HG03280 (cell line): ENCODE data around the gene DCHS2.
"Not testable (repeated sequence)": the region's sequence is repeated elsewhere in the genome, so short reads cannot be mapped to it uniquely, and the experiment has no call there.

Experiments used
- ATAC-seq: cut with Tn5 transposase; IDR thresholded peaks from one replicate; pipeline ENCODE4 v1.9.1; 2021; ENCODE audit warnings: mild to moderate bottlenecking, moderate library complexity; ENCODE audit not compliant: unreplicated experiment

DCHS2 gene

GRCh38 chr4:154230091-154230490 lies 261.5 kb downstream of the DCHS2 start:
- no peak for ATAC-seq

GRCh38 chr4:154222875-154223274 lies 268.7 kb downstream of the DCHS2 start:
- ATAC-seq, result no peak

DNA sequence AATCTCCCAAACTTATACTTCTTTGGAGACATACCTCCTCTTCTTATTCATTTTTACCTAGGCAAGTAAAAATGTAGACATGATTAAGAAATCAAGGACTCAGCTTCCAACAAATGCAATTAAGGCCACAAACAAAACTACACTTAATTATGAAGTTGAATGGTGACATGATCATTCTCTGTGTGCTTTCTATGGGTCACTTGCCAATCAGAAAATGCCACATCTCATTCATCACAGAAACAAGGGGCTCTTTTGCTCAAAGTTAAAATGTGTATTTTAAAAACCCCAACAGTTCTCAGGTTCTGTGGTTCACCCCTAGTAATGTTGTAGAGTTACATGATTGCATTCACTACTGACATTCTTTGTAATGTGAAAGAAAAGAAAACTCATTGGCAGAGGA lies 273.5 kb downstream of the DCHS2 start:
- ATAC-seq, result no peak

DNA sequence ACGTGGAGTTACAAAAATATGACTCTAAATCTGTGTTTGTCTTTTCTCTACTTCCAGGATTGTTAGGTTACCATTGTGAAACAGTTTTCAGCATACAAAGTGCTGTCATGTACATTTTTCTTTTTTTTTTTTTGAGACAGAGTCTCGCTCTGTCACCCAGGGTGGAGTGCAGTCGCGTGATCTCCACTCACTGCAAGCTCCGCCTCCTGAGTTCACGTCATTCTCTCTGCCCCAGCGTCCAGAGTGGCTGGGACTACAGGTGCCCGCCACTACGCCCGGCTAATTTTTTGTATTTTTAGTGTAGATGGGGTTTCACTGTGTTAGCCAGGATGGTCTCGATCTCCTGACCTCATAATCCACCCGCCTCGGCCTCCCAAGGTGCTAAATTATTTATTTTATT lies 274.2 kb downstream of the DCHS2 start:
- not testable (repeated sequence) for ATAC-seq

- no peak for ATAC-seq
Observed at GRCh38 chr4:154211506-154211905, 280.1 kb downstream of the DCHS2 start.

DNA sequence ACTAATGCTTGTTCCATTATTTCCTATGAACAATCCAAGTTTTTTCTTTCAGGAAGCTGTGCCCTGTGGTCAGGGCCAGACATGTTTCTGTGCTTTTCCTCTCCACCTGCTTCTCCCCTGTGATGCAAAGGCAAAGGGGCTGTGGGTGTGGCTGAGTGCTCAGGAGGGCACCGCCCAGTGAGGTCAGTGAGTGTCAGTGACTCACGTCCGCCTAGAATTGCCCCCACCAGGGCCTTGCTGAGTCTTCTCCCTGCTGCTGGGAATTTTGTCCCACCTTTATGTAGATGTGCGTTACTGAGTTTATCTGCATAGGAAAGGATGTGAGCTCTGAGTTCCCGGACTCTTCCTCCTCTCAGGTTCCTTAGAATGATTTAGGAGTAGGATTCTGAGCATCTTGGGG lies 283.2 kb downstream of the DCHS2 start:
- ATAC-seq, result no peak

GRCh38 chr4:154205471-154205870 lies 286.1 kb downstream of the DCHS2 start:
- no peak for ATAC-seq

GRCh38 chr4:154194649-154195048 lies 296.9 kb downstream of the DCHS2 start:
- no peak for ATAC-seq

DNA sequence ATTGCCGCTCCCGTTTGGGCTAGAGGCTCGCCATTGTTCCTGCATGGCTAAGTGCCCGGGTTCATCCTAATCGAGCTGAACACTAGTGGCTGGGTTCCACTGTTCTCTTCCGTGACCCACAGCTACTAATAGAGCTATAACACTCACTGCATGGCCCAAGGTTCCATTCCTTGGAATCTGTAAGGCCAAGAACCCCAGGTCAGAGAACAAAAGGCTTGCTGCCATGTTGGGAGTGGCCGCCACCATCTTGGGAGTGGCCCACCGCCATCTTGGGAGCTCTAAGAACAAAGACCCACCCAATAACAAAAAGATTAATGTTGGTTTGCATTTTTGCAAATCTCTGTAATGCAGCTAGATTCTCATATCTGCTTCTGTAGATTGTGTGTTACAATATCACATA lies 299.0 kb downstream of the DCHS2 start:
- ATAC-seq, result no peak

DNA sequence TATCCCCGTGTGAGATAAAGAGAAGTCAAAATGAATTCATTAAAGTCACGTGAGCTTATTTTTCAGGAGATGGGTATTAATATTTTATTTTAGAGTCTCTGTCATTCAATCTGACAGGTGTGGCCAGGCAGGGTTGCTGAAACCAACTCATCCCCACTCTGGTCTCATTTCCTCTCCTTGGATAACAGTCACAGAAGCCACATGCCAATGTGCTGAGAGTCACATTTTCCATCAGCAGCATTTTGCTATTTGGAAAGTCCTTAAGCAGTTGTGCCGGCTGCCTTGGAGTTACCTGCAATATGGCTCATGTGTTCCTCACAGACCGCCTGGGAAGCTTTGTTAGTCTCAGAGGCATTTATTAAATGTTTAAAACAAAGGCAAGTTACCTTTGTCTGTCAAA lies 302.3 kb downstream of the DCHS2 start:
- ATAC-seq, result no peak

DNA sequence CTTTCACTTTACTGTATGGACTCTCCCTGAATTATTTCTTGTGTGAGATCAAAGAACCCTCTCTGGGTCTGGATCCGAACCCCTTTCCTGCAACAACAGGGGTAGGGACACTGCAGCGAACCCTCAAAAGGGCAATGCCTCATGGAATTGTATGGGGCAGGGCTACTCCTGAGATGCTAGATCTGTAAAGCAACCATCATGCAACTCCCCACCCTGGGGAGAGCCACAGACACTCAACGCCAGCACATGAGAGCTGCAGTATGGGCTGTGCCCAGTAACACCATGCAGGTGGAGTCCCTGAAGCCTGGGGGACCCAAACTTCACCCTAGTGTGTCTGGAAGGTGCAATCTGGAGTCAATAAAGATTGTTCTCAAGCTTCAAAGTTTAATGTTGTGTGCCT lies 304.7 kb downstream of the DCHS2 start:
- no peak for ATAC-seq

DNA sequence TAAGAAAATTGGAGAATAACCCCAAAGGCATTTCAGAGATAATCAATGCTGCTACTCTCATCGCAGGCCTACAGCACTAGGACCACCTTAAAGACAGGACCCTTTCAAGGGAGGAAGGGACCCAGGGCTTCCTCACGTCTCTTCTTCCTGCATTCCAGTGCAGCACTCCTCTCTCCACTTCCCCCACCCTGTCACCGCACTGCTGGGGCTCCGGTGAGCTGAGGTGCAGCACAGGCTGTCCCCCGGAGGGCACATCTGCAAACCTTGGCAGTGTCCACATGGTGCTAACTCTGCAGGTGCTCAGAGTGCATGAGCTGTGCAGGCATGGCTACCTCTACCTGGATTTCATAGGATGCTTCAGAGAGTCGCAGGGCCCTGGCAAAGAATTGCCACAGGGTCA lies 305.6 kb downstream of the DCHS2 start:
- no peak for ATAC-seq

DNA sequence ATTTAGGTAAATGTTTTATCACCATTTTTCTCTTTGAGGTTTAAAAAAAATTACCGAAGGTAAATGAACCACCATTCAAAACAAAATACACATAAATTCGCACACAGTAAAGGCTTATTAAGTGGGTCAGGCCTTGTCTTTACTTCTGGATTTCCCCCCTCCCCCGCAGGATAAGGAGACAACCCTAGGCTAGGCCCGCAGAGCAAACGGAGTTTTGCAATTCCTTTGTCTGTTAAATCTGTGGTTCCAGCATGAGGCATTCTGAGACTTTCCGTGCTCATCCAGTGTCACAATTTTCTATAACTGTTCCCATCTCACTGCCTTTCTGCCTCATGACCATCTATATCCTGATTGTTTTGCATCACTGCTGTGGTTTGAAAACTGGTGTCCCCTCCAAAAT lies 307.4 kb downstream of the DCHS2 start:
- no peak for ATAC-seq

GRCh38 chr4:154183264-154183663 lies 308.3 kb downstream of the DCHS2 start:
- ATAC-seq, result no peak
